HCT116 (cell line): ENCODE results near the gene PRMT9. TPM values are rescaled to one million over a fixed set of nuclear protein-coding genes. Genes with fewer than 3 reads are reported as not detected.

Source experiments
- ATAC-seq: fragments of 200-7000 bp; cut with Tn5 transposase; 2 replicates; pipeline ENCODE4 v1.9.1; 2020; ENCODE audit warnings: mild to moderate bottlenecking, moderate library complexity
- BruUV-seq: library from RNA; stranded (reverse); fragments of 400-500 nt; replicated peaks from 2 replicates; lab custom pipeline; 2021; lab: Mats Ljungman, UMichigan
- CTCF ChIA-PET: fragments of 300-600 bp; sonication (Branson Sonifier 250); formaldehyde crosslinking; loops from one replicate; lab custom pipeline; 2021; ENCODE audit warnings: antibody characterized with exemption; lab: Charles Lee
- POLR2A ChIA-PET: fragments of 300-600, 350-600 bp; sonication (Branson Sonifier 250); formaldehyde crosslinking; loops from one replicate; lab custom pipeline; 2021; ENCODE audit warnings: antibody characterized with exemption; lab: Charles Lee
- RAD21 ChIA-PET, 2 experiments: fragments of 300-600 bp; sonication (Branson Sonifier 250); formaldehyde crosslinking; loops; one replicate each; lab custom pipeline; 2023; ENCODE audit warnings: low total read pairs in 2 of 2; ENCODE audit not compliant: uncharacterized antibody in 2 of 2, unreplicated experiment in 2 of 2, low non-redundant PET in 1 of 2; lab: Charles Lee
- DNase-seq: peaks from one replicate; pipeline ENCODE4 v3.0.0-alpha.2; 2010; ENCODE audit warnings: low read depth, low spot score
- H2AFZ ChIP-seq: fragments of 200-600 bp; shearing (Covaris generic), sonication (generic); 2 replicates; pipeline ENCODE4 v1.6.1; 2017; ENCODE audit warnings: low read depth, mixed run types, mixed read lengths, antibody characterized with exemption, low read length; ENCODE audit not compliant: poor library complexity, severe bottlenecking
- H3K27ac ChIP-seq: 2 replicates; pipeline ENCODE4 v1.5.1; 2012; ENCODE audit warnings: low read depth, low read length
- H3K27me3 ChIP-seq: fragments of 200-600 bp; sonication (generic); 2 replicates; pipeline ENCODE4 v1.6.1; 2016; ENCODE audit warnings: mixed run types, low read length, mixed read lengths; ENCODE audit not compliant: insufficient read depth
- H3K36me3 ChIP-seq, 2 experiments: fragments of 200-500 bp in 1 of 2; fragments of 200-600 bp in 1 of 2; sonication (Bioruptor generic) in 1 of 2; sonication (generic) in 1 of 2; 2 replicates each; pipeline versions ENCODE4 v1.5.1 to v1.6.1; 2014 to 2016; ENCODE audit warnings: low read length in 2 of 2, inconsistent platforms in 1 of 2, mixed read lengths in 1 of 2, mixed run types in 1 of 2; ENCODE audit not compliant: insufficient read depth in 2 of 2, control insufficient read depth in 1 of 2
- H3K4me1 ChIP-seq, 2 experiments: fragments of 200-600 bp in 1 of 2; sonication (generic) in 1 of 2; 2 replicates each; pipeline versions ENCODE4 v1.5.1 to v1.6.1; 2012 to 2017; ENCODE audit warnings: low read length in 2 of 2, inconsistent platforms in 1 of 2, mild to moderate bottlenecking in 1 of 2, mixed read lengths in 1 of 2, mixed run types in 1 of 2, moderate library complexity in 1 of 2; ENCODE audit not compliant: insufficient read depth in 2 of 2, control insufficient read depth in 1 of 2
- H3K4me2 ChIP-seq: fragments of 200-600 bp; sonication (generic); 2 replicates; pipeline ENCODE4 v1.6.1; 2017; ENCODE audit warnings: mixed run types, low read length, mixed read lengths
- H3K4me3 ChIP-seq, 2 experiments: fragments of 200-600 bp in 1 of 2; sonication (generic) in 1 of 2; replicated peaks in 1 of 2; 2 replicates each; pipeline ENCODE4 v1.5.1; 2011 to 2016; ENCODE audit warnings: low read length in 2 of 2, control low read depth in 1 of 2, low read depth in 1 of 2, mild to moderate bottlenecking in 1 of 2, mixed read lengths in 1 of 2, mixed run types in 1 of 2
- H3K79me2 ChIP-seq: fragments of 200-600 bp; sonication (generic); 2 replicates; pipeline ENCODE4 v1.6.1; 2017; ENCODE audit warnings: mild to moderate bottlenecking, mixed run types, low read length, moderate library complexity, mixed read lengths; ENCODE audit not compliant: insufficient read depth
- H3K9ac ChIP-seq: fragments of 200-600 bp; sonication (generic); 2 replicates; pipeline ENCODE4 v1.6.1; 2016; ENCODE audit warnings: low read length, mixed read lengths
- H3K9me2 ChIP-seq: fragments of 200-600 bp; sonication (generic), shearing (Covaris generic); 2 replicates; pipeline ENCODE4 v1.6.1; 2017; ENCODE audit warnings: mixed run types, mild to moderate bottlenecking, moderate library complexity; ENCODE audit not compliant: insufficient read depth
- H3K9me3 ChIP-seq, 2 experiments: fragments of 200-500 bp in 1 of 2; fragments of 200-600 bp in 1 of 2; sonication (Bioruptor generic) in 1 of 2; sonication (generic) in 1 of 2; 2 replicates each; pipeline ENCODE4 v1.6.1; 2014 to 2017; ENCODE audit warnings: low read length in 2 of 2, mixed read lengths in 2 of 2, inconsistent platforms in 1 of 2, low read depth in 1 of 2, mild to moderate bottlenecking in 1 of 2, mixed run types in 1 of 2, moderate library complexity in 1 of 2; ENCODE audit not compliant: control insufficient read depth in 1 of 2, insufficient read depth in 1 of 2
- H4K20me1 ChIP-seq: fragments of 200-600 bp; sonication (generic), shearing (Covaris generic); 2 replicates; pipeline ENCODE4 v1.6.1; 2017; ENCODE audit warnings: mixed run types, mild to moderate bottlenecking, moderate library complexity; ENCODE audit not compliant: insufficient read depth
- EGR1 ChIP-seq: IDR thresholded peaks from 2 replicates; pipeline ENCODE4 v1.6.1; 2012; ENCODE audit warnings: low read depth
- FOSL1 ChIP-seq: IDR thresholded peaks from 2 replicates; pipeline ENCODE4 v1.6.1; 2012; ENCODE audit warnings: low read depth
- POLR2AphosphoS5 ChIP-seq: IDR thresholded peaks from 2 replicates; pipeline ENCODE4 v1.6.1; 2011; ENCODE audit warnings: mild to moderate bottlenecking, low read depth, low read length, moderate library complexity
- RAD21 ChIP-seq: IDR thresholded peaks from 2 replicates; pipeline ENCODE4 v1.6.1; 2012; ENCODE audit warnings: low read depth, mild to moderate bottlenecking
- YY1 ChIP-seq: IDR thresholded peaks from 2 replicates; pipeline ENCODE4 v1.6.1; 2011; ENCODE audit warnings: low read length, low read depth, moderate library complexity, mild to moderate bottlenecking; ENCODE audit not compliant: insufficient replicate concordance; ENCODE audit errors: extremely low read depth
- intact Hi-C: fragments of 100-400 bp; cut with micrococcal nuclease; formaldehyde crosslinking; loops from 2 replicates; pipeline ENCODE4 v1.10.0; 2022
- total RNA-seq: library from RNA; stranded (reverse); gene quantifications from one replicate; pipeline ENCODE4 v1.2.1, GENCODE V29; 2021; ENCODE audit not compliant: unreplicated experiment
- TF ChIP-seq, protein P1 (sequence below), 3 experiments: fragments of 200-600 bp in 1 of 3; sonication (generic) in 1 of 3; IDR thresholded peaks in 2 of 3; conservative IDR thresholded peaks in 1 of 3; 2 replicates each; pipeline ENCODE4 v1.5.1; 2012 to 2017; ENCODE audit warnings: low read depth in 2 of 3, low read length in 2 of 3, antibody characterized with exemption in 1 of 3, borderline replicate concordance in 1 of 3, control low read depth in 1 of 3, mild to moderate bottlenecking in 1 of 3, mixed read lengths in 1 of 3, mixed run types in 1 of 3, moderate library complexity in 1 of 3; ENCODE audit not compliant: insufficient read depth in 1 of 3
- TF ChIP-seq, protein P2 (sequence below): IDR thresholded peaks from 2 replicates; pipeline ENCODE4 v1.6.1; 2012

The PRMT9 gene
- total RNA-seq, 1 experiment from 2014 or later: 5.8 TPM

DNA sequence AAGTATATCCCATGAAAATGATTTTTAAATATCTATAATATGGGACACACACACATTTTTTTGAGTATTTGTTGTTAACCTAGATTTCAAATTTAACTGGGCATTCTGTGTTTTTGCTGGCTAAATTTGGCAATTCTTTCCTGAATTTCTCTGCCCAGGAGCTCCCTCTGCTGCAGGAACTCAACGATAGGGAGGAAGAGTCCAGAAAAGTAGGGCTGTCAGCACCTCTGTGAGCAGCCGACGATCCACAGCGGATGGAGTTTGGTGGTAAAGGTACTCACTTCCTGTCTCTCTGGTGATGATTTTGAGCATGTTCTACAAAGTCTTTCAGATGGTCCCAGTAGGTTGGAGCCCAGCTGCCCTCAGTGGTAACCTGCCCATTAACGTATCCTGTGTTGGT is 89.9 kb downstream of the PRMT9 start:
- ChIA-PET POLR2A (no interaction called here), RAD21 (no interaction called here), CTCF (interaction anchor here (5.6 kb wide), 1 partner anchor 272 kb away, joined by 61 read pairs; no protein-coding TSS in a partner anchor)
- H3K79me2 ChIP-seq: no peaks in the 10 kb centered on the region
- peaks cover 0 to 8% of the 10 kb centered on the region in 2 experiments; a peak in 2 of 4 replicates for H3K4me1 ChIP-seq
- intact Hi-C loops: loop anchor here (10.0 kb wide), 1 partner anchor 1249 kb away; no protein-coding TSS in a partner anchor
- ATAC-seq (no peak), DNase-seq (no peak)
- H3K9me3 ChIP-seq: no peaks in the 10 kb centered on the region
- no TSS peak for BruUV-seq
- H3K36me3 ChIP-seq: no peaks in the 10 kb centered on the region
- H3K27ac ChIP-seq: no peak overlapping the region
- no peaks in the 10 kb centered on the region for H4K20me1 ChIP-seq
- no peak overlapping the region for H3K4me2 ChIP-seq
- no peaks in the 10 kb centered on the region for H3K9me2 ChIP-seq
- no peaks in the 10 kb centered on the region for H3K27me3 ChIP-seq
- H3K9ac ChIP-seq: no peak overlapping the region
- TF ChIP-seq, protein P1, sequence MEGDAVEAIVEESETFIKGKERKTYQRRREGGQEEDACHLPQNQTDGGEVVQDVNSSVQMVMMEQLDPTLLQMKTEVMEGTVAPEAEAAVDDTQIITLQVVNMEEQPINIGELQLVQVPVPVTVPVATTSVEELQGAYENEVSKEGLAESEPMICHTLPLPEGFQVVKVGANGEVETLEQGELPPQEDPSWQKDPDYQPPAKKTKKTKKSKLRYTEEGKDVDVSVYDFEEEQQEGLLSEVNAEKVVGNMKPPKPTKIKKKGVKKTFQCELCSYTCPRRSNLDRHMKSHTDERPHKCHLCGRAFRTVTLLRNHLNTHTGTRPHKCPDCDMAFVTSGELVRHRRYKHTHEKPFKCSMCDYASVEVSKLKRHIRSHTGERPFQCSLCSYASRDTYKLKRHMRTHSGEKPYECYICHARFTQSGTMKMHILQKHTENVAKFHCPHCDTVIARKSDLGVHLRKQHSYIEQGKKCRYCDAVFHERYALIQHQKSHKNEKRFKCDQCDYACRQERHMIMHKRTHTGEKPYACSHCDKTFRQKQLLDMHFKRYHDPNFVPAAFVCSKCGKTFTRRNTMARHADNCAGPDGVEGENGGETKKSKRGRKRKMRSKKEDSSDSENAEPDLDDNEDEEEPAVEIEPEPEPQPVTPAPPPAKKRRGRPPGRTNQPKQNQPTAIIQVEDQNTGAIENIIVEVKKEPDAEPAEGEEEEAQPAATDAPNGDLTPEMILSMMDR (IDR thresholded peaks at IDR 0.05 in 2 of 3, conservative IDR thresholded peaks at IDR 0.05 in 1 of 3; ENCODE audit: borderline replicate concordance in 1 of 3, insufficient read depth in 1 of 3, low read depth in 2 of 3, low read length in 2 of 3): peak; percentile 12 to 24 (median 23); a peak in 3 of 6 replicates
- TF ChIP-seq YY1: no peak
- TF ChIP-seq FOSL1: no peak
- TF ChIP-seq, protein P2, sequence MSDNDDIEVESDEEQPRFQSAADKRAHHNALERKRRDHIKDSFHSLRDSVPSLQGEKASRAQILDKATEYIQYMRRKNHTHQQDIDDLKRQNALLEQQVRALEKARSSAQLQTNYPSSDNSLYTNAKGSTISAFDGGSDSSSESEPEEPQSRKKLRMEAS: no peak
- no peak for TF ChIP-seq EGR1
- no peak for TF ChIP-seq POLR2AphosphoS5
- peak; percentile 43; the same call in 1 of the 2 replicates for TF ChIP-seq RAD21
- H3K4me3 ChIP-seq: no peak overlapping the region
- H2AFZ ChIP-seq: no peak overlapping the region
